Suprapubic skin (tissue), 4 donors: ENCODE data around the gene TYW5. TPM values are rescaled to one million over a fixed set of nuclear protein-coding genes. Genes with fewer than 3 reads are reported as not detected.
A peak's percentile ranks its signal among the peaks of the same experiment; 100 is the strongest.

Source experiments
- DNase-seq, 2 donors: peaks; one replicate each; pipeline ENCODE4 v3.0.0-alpha.2; 2019; ENCODE audit warnings: low spot score in 2 of 2
- H3K27ac ChIP-seq: fragments of 200-600 bp; sonication (generic); one replicate; pipeline ENCODE4 v1.5.1; 2019
- H3K27me3 ChIP-seq: fragments of 200-600 bp; sonication (generic); one replicate; pipeline ENCODE4 v1.5.1; 2019
- H3K36me3 ChIP-seq: fragments of 200-600 bp; sonication (generic); one replicate; pipeline ENCODE4 v1.5.1; 2019
- H3K4me1 ChIP-seq: fragments of 200-600 bp; sonication (generic); one replicate; pipeline ENCODE4 v1.5.1; 2019
- H3K4me3 ChIP-seq: fragments of 200-600 bp; sonication (generic); one replicate; pipeline ENCODE4 v1.5.1; 2019; ENCODE audit warnings: mild to moderate bottlenecking
- H3K9me3 ChIP-seq: fragments of 200-600 bp; sonication (generic); one replicate; pipeline ENCODE4 v1.5.1; 2019
- CTCF ChIP-seq, 2 donors: fragments of 200-600 bp in 1 of 2; fragments of 450-650 bp in 1 of 2; sonication (generic) in 1 of 2; IDR thresholded peaks; one replicate each; pipeline ENCODE4 v1.5.1; 2016 to 2019; ENCODE audit warnings: antibody characterized with exemption in 2 of 2, mild to moderate bottlenecking in 1 of 2, moderate library complexity in 1 of 2
- EP300 ChIP-seq: sonication (generic); formaldehyde crosslinking; IDR thresholded peaks from one replicate; pipeline ENCODE4 v1.6.1; 2017; ENCODE audit warnings: antibody characterized with exemption
- POLR2A ChIP-seq, 2 donors: fragments of 450-650 bp; IDR thresholded peaks; one replicate each; pipeline ENCODE4 v1.6.1; 2017; ENCODE audit warnings: antibody characterized with exemption in 2 of 2, mild to moderate bottlenecking in 2 of 2, moderate library complexity in 2 of 2
- POLR2AphosphoS5 ChIP-seq, 3 donors: sonication (generic); formaldehyde crosslinking; IDR thresholded peaks; one replicate each; pipeline ENCODE4 v1.6.1; 2017; ENCODE audit warnings: antibody characterized with exemption in 3 of 3
- WGBS: methylation state at CpG from one replicate; pipeline ENCODE4 v1.1.5; 2018; 5-methylcytosine and 5-hydroxymethylcytosine counted together
- total RNA-seq, 4 donors: library from RNA; depleted of rRNA; stranded (reverse); fragments of >200 nt; gene quantifications; one replicate each; pipeline ENCODE4 v1.1.0, GENCODE V29; 2016

Gene TYW5
- total RNA-seq, 4 donors from 2014 or later, result 3.9 to 18.0 (median 5.1) TPM

DNA sequence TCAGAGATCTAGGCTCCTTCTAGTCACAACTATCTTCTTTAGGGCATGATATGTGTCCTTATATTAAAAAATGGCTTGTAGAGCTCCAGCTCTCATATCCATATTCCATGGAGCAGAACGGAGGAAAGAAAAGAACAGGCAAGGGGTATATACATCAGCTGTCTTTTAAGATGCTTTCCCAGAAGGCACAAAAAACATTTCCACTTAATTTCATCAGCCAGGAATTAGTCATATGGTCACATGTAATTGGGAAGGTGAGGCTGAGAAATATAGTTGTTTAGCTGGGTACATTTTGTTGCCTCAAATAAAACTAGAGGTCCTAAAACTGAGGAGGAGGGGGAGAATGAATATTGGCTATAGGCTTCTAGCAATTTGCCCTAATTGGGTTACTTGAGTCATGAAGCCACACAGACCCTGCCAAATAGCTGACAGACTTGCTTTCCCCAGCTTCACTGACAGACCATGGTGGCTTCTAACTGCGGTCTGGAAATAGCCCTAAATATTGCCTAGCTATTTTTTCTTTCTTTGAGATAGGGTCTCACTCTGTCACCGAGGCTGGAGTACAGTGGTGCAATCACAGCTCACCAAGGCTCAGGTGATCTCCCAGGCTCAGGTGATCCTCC lies 20.1 kb upstream of the TYW5 start:
- WGBS, result 85% methylated on average over 3 of the region's 3 CpGs
- H3K4me1 ChIP-seq, result peaks cover 7% of the 10 kb centered on the region
- no peak overlapping the region for H3K27ac ChIP-seq
- no peaks in the 10 kb centered on the region for H3K27me3 ChIP-seq
- no peak for DNase-seq
- no peaks in the 10 kb centered on the region for H3K9me3 ChIP-seq
- TF ChIP-seq EP300 (no peak), POLR2AphosphoS5 (IDR thresholded peaks at IDR 0.05) (no peak), CTCF (IDR thresholded peaks at IDR 0.05) (no peak), POLR2A (IDR thresholded peaks at IDR 0.05) (no peak)
- peaks cover 12% of the 10 kb centered on the region for H3K36me3 ChIP-seq
- no peak overlapping the region for H3K4me3 ChIP-seq

GRCh38 chr2:199973703-199974102 lies 18.4 kb upstream of the TYW5 start:
- H3K9me3 ChIP-seq, result no peaks in the 10 kb centered on the region
- no peaks in the 10 kb centered on the region for H3K27me3 ChIP-seq
- H3K4me1 ChIP-seq, result no peaks in the 10 kb centered on the region
- peak in 1 of 2 donors; percentile 25 for TF ChIP-seq CTCF (IDR thresholded peaks at IDR 0.05)
- TF ChIP-seq POLR2AphosphoS5 (IDR thresholded peaks at IDR 0.05), result no peak
- WGBS, result 31% methylated on average over 2 of the region's 2 CpGs
- no peak overlapping the region for H3K4me3 ChIP-seq
- H3K36me3 ChIP-seq, result peaks cover 19% of the 10 kb centered on the region
- DNase-seq, result no peak
- no peak overlapping the region for H3K27ac ChIP-seq

GRCh38 chr2:199972088-199972626 lies 16.9 kb upstream of the TYW5 start:
- no peaks in the 10 kb centered on the region for H3K4me1 ChIP-seq
- H3K36me3 ChIP-seq, result peaks cover 24% of the 10 kb centered on the region
- TF ChIP-seq POLR2AphosphoS5 (IDR thresholded peaks at IDR 0.05), result no peak
- TF ChIP-seq EP300, result no peak
- TF ChIP-seq CTCF (IDR thresholded peaks at IDR 0.05), result no peak
- TF ChIP-seq POLR2A (IDR thresholded peaks at IDR 0.05), result no peak
- no peaks in the 10 kb centered on the region for H3K27me3 ChIP-seq
- H3K4me3 ChIP-seq, result no peak overlapping the region
- no peaks in the 10 kb centered on the region for H3K9me3 ChIP-seq
- H3K27ac ChIP-seq, result no peak overlapping the region
- WGBS, result 86% methylated on average over 6 of the region's 6 CpGs
- no peak for DNase-seq

DNA sequence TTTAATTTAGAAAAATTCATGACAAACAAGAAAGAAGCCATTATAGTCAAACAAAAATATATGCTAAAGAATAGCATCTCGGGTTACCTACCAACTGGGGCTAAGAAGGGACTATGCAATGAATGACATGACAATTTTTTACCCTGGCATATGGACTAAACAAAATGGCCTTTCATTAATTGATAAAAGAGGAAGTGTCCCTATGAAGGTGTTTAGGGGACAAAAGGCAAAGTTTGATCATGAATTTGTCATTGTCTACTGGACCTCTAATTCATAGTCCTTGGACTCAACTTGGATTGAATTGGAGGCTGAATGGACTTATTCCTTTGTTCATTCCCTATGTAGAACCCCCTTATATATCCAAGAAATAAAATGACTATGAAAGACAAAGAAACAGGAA lies 12.8 kb upstream of the TYW5 start:
- 91% methylated on average over 1 of the region's 1 CpG for WGBS
- Histone ChIP-seq H3K4me3 (no peak overlapping the region), H3K4me1 (no peaks in the 10 kb centered on the region), H3K27me3 (no peaks in the 10 kb centered on the region), H3K27ac (no peak overlapping the region), H3K9me3 (no peaks in the 10 kb centered on the region), H3K36me3 (peaks cover 59% of the 10 kb centered on the region)
- no peak for DNase-seq
- TF ChIP-seq POLR2A (IDR thresholded peaks at IDR 0.05), result no peak
- TF ChIP-seq CTCF (IDR thresholded peaks at IDR 0.05), result no peak
- no peak for TF ChIP-seq POLR2AphosphoS5 (IDR thresholded peaks at IDR 0.05)
- TF ChIP-seq EP300, result no peak

- Histone ChIP-seq H3K4me1 (no peaks in the 10 kb centered on the region), H3K9me3 (no peaks in the 10 kb centered on the region), H3K4me3 (no peak overlapping the region), H3K27ac (no peak overlapping the region), H3K36me3 (peaks cover 59% of the 10 kb centered on the region), H3K27me3 (no peaks in the 10 kb centered on the region)
- WGBS, result 94% methylated on average over 1 of the region's 1 CpG
- no peak for TF ChIP-seq EP300
- TF ChIP-seq CTCF (IDR thresholded peaks at IDR 0.05), result no peak
- no peak for TF ChIP-seq POLR2A (IDR thresholded peaks at IDR 0.05)
- no peak for TF ChIP-seq POLR2AphosphoS5 (IDR thresholded peaks at IDR 0.05)
- no peak for DNase-seq
These were observed 11.7 kb upstream of the TYW5 start for GRCh38 chr2:199966976-199967375.
